ENCODE results near the gene SHISAL1.

SHISAL1 gene

DNA sequence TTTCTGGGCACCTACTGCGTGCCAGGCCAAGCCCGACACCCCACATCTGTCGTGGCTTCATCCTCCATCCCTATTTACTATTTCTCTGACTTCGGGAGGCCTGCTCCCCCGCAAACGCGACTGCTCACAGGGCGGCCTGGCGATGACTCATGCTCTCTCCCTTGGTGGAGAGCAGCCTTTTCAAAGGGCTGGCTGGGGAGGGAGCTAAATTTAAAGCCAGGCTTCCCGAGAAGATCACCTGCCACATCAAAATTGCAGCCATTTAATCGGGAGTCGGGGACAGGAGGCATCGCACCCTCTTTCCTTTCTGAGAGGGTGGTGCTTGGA lies 24.9 kb upstream of the SHISAL1 start:
- FAIRE-seq: no peak
- TF ChIP-seq, protein P1, sequence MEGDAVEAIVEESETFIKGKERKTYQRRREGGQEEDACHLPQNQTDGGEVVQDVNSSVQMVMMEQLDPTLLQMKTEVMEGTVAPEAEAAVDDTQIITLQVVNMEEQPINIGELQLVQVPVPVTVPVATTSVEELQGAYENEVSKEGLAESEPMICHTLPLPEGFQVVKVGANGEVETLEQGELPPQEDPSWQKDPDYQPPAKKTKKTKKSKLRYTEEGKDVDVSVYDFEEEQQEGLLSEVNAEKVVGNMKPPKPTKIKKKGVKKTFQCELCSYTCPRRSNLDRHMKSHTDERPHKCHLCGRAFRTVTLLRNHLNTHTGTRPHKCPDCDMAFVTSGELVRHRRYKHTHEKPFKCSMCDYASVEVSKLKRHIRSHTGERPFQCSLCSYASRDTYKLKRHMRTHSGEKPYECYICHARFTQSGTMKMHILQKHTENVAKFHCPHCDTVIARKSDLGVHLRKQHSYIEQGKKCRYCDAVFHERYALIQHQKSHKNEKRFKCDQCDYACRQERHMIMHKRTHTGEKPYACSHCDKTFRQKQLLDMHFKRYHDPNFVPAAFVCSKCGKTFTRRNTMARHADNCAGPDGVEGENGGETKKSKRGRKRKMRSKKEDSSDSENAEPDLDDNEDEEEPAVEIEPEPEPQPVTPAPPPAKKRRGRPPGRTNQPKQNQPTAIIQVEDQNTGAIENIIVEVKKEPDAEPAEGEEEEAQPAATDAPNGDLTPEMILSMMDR (IDR thresholded peaks at IDR 0.05; ENCODE audit: insufficient read depth, missing control alignments): no peak
- no peak for DNase-seq (ENCODE audit: insufficient read length, low spot score)

DNA sequence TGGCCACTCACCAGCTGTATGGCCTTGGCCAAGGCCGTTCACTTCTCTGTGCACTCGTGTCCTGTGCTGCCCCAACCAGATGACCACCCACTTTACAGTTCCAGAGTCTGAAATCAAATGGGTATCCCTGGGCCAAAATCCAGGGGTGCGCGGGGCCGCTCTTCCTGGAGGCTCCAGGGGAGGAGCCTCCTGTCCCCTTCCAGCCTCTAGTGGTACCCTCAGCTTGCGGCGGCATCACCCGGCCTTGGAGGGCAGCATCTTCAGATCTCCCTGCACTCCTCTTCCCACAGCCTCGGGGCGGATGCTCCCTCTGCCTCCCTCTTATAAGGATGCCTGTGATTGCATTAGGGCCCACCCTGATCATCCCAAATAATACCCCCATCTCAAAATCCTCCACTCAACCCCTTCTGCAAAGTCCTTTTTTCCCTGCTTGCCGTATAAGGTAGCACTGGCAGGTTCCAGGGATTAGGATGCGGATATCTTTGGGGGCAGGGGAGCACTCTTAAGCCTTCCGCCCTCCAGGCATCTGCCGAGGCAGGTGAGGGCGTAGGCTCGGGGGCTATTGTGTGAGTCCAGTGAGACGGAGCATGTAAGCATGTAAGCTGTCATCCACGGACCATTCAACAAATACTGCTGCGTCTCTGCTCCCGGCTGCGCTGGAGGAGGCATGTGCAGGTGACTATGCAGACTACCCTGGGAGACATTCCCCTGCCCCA lies 24.4 kb upstream of the SHISAL1 start:
- no peak for DNase-seq (ENCODE audit: insufficient read length, low spot score)
- TF ChIP-seq, protein P1 (IDR thresholded peaks at IDR 0.05; ENCODE audit: insufficient read depth, missing control alignments): no peak
- FAIRE-seq: no peak

DNA sequence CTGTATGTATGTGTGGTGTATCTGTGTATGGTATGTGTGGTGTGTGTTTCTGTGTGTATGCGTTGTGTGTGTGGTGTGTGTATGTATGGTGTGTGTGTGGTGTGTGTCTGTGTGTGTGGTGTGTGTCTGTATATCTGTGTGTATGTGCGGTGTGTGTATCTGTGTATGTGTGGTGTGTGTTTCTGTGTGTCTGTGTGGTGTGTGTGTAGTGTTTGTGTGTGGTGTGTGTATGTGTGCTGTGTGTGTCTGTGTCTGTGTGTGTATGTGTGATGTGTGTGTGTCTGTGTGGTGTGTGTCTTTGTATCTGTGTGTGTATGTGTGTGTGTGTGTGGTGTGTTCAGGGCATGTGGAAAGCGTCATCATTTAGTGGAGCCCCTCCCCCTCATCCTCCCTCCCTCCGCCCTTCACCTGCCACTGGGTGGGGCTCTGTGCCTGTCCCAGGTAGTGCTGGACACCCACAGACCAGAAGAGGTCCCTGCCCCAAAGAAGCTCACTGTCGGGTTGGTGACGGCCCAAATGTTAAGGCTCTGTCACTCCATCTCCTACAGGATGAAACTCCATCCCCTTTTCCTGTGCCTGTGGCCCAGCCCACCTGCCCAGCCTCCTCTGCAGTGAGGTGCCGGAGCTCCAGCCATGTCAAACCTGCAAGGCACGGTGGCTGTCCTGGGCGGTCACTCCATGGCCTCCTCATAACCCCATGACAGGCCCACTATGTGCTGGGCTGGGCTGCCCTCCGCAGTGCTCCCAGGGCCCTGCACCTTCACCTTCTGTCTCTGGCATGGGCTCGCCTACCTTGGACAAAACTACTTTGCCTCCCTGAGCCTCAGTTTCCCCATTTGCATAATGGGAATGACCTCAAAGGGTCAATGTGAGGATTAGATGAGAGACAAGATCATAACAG lies 23.4 kb upstream of the SHISAL1 start:
- TF ChIP-seq, protein P1 (IDR thresholded peaks at IDR 0.05; ENCODE audit: insufficient read depth, missing control alignments): no peak
- FAIRE-seq (no peak), DNase-seq (ENCODE audit: insufficient read length, low spot score) (no peak)

DNA sequence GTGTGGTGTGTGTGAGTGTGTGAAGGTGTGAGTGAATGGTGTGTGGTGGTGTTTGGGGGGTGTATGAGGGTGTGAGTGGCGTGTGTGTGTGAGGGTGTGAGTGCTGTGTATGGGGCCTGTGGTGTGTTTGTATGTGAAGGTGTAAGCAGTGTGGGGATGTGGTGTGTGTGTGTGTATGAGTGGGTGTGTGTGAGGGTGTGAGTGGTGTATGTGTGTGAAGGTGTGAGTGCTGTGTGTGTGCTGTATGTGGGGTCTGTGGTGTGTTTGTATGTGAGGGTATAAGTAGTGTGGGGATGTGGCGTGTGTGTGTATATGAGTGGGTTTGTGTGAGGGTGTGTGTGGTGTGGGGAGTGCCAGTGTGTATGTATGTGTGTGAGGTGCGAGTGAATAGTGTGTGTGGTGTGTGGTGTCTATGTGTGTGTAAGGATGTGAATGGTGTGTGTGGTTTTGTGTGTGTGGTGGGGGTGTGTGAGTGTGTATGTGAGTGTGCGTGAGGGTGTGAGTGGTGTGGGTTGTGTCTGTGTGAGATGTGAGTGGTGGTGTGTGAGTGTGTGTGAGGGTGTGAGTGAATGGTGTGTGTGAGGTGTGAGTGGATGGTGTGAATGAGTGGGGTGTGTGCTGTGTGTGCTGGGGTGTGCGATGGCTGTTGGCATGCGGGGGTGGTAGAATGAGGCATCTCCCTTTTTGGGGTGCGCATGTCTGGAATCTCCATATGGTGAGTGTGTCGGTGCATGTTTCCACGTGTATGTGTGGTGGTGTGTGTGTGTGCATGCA lies 22.5 kb upstream of the SHISAL1 start:
- TF ChIP-seq, protein P1 (IDR thresholded peaks at IDR 0.05; ENCODE audit: insufficient read depth, missing control alignments): no peak
- DNase-seq (ENCODE audit: insufficient read length, low spot score) (no peak), FAIRE-seq (no peak)

DNA sequence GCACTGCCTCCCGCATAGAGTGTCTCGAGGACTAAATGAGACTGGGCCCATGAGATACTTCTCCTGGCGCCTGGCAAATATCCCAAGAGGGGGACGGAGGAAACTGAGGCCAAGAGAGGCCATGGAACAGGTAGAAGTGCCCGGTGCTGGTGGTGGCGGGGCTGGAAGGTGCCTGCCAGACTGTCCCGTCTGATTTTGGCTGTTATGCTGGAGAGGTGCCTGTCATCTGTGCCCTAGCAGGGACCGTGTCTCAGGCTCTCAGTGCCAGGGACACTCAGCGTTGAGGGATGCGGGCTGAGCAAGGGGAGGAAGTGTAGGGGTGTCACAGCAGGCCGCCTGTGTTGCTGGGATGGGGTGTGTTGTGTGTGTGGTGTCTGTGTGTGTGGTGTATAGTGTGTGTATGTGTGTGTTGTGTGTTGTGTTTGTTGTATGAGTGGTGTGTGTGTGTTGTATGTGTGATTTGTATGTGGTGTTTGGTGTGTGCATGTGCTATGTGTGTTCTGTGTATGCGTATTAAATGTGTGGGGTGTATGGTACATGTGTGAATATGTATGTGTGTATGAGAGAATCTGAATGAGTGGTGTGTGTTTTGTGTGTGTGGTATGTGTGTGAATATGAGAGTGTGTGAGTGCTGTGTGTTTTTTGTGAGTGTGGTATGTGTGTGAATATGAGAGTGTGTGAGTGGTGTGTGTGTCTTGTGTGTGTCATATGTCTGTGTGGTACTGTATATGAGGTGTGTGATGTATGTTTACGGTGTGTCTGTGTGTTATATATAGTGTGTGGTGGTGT lies 21.3 kb upstream of the SHISAL1 start:
- TF ChIP-seq, protein P1 (IDR thresholded peaks at IDR 0.05; ENCODE audit: insufficient read depth, missing control alignments): no peak
- DNase-seq (ENCODE audit: insufficient read length, low spot score): no peak
- FAIRE-seq: no peak

DNA sequence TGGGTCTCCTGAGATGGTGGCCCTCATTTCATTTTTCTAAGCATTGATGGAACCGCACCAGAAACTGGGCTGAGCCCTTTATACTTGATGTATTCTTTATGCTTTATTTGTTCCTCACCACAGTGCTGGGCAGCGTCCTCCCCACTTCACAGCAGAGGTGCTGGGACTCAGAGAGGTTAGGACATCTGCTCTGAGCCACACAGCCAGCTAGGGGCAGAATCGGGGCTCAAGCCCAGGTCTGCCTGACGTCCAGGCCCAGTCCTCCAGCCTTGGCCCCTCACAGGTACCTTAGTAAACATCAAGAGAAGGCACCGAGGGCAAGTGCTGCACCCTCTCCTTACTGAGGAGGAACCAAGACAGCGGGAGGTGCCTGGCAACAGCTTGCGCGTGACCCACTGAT lies 20.2 kb upstream of the SHISAL1 start:
- DNase-seq (ENCODE audit: insufficient read length, low spot score): no peak
- no peak for FAIRE-seq
- TF ChIP-seq, protein P1 (IDR thresholded peaks at IDR 0.05; ENCODE audit: insufficient read depth, missing control alignments): no peak
